ENCODE data around the gene GABRP. TPM values are rescaled to one million over a fixed set of nuclear protein-coding genes. Genes with fewer than 3 reads are reported as not detected.

GABRP gene
- total RNA-seq, 2 experiments from 2014 or later = not detected

DNA sequence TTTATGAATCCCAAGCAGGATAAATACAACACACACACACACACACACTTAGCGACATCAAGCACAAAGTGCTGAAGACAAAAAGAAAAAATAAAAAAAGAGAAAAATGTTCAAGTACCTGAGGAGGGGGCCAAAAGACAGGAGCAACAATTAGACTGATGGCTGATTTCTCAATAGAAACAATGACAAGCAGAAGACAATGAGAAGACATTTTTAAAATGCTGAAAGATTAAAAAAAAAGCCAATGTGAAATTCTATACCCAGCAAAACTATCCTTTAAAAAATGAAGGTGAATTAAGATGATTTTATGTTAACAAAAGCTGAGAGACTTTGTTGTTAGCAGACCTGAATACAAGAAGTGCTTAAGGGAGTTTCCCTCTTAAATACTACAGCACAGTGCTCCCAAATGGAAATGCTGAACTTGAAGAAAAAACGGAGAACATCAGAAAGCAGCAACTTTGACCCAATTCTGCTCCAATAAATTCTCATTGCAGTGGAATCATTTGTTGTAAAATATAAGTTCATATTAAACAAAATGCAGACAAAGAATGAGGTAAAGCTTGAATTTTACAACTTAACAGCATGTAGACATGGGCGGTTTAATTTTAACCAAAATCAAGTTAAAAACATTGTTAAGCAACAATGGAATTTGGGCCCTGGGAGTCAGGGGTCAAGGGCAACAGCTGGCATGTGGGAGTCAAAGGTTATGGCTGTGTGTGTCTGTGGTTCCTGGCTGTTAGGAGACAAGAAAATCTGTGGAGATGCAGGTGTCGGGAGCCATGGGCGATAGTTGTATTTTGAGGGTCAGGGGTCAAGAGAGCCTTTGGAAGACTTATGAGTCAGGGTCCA, 77.5 kb downstream of the GABRP start:
- H3K27me3 Mint-ChIP-seq = peaks cover 31% of the 10 kb centered on the region
- H3K27ac Mint-ChIP-seq = no peak overlapping the region
- no peak overlapping the region for H3K4me3 Mint-ChIP-seq
- H3K36me3 Mint-ChIP-seq = peaks cover 15% of the 10 kb centered on the region
- DNase-seq = no peak
- POLR2A ChIA-PET = no interaction called here
- peaks cover 5% of the 10 kb centered on the region for H3K4me1 Mint-ChIP-seq (ENCODE audit: low read depth)
- H3K9me3 Mint-ChIP-seq = peaks cover 25% of the 10 kb centered on the region
- intact Hi-C loops (cut with micrococcal nuclease) = no loop called here
- CTCF ChIA-PET = no interaction called here

DNA sequence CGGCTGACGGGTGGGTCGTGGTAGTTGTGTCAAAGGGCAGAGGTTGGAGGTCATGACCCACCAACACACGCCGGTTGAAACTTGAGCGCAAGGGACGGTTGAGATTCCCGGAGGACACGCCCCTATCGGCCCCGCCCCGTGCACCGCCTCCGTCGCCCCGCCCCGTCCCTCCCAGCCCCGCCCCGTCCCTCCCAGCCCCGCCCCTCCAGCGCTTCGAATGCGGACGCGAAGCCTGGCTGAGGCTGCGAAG, 78.1 kb downstream of the GABRP start:
- CTCF ChIA-PET = no interaction called here
- no peak overlapping the region for H3K4me3 Mint-ChIP-seq
- H3K27me3 Mint-ChIP-seq = peaks cover 31% of the 10 kb centered on the region
- no peak for DNase-seq
- H3K4me1 Mint-ChIP-seq (ENCODE audit: low read depth) = peaks cover 5% of the 10 kb centered on the region
- no peak overlapping the region for H3K27ac Mint-ChIP-seq
- peaks cover 25% of the 10 kb centered on the region for H3K9me3 Mint-ChIP-seq
- POLR2A ChIA-PET = no interaction called here
- peaks cover 15% of the 10 kb centered on the region for H3K36me3 Mint-ChIP-seq
- intact Hi-C loops (cut with micrococcal nuclease) = no loop called here

- POLR2A ChIA-PET = no interaction called here
- intact Hi-C loops (cut with micrococcal nuclease) = no loop called here
- peaks cover 25% of the 10 kb centered on the region for H3K9me3 Mint-ChIP-seq
- peaks cover 15% of the 10 kb centered on the region for H3K36me3 Mint-ChIP-seq
- no peak within 1 kb of the TSS for H3K27ac Mint-ChIP-seq
- H3K4me1 Mint-ChIP-seq (ENCODE audit: low read depth) = peaks cover 5% of the 10 kb centered on the region
- no peak within 1 kb of the TSS for H3K4me3 Mint-ChIP-seq
- peaks cover 31% of the 10 kb centered on the region for H3K27me3 Mint-ChIP-seq
- DNase-seq = no peak
- CTCF ChIA-PET = no interaction called here
These were observed 78.6 kb downstream of the GABRP start, which contains the start of gene RANBP17 for GRCh38 chr5:170861917-170862766. Gene RANBP17 (plus strand): TSS chr5:170862018.

DNA sequence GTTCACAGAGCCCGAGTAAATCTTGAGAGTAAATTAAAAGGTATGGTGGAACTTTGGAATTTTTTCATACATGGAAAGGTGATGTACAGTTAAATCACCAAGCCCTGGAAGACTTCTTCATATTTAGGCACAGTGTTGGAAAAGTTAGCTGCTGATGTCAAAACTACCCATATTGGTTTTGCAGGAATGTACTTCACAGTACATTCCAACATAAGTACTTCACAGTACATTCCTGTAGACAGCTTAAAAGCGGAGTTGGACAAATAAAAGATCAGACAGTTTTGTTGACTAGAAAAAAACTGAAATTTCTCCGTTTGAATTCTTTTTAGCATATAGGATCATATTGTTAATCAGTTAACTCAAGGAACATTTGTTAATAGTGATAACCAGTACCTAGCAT, 80.1 kb downstream of the GABRP start:
- intact Hi-C loops (cut with micrococcal nuclease) = no loop called here
- H3K27me3 Mint-ChIP-seq = peaks cover 31% of the 10 kb centered on the region

More for the DNA sequence above, 80.1 kb downstream of the GABRP start:
- H3K36me3 Mint-ChIP-seq = peaks cover 15% of the 10 kb centered on the region
- H3K4me1 Mint-ChIP-seq (ENCODE audit: low read depth) = peaks cover 5% of the 10 kb centered on the region
- CTCF ChIA-PET = no interaction called here
- DNase-seq = no peak
- POLR2A ChIA-PET = no interaction called here
- peaks cover 25% of the 10 kb centered on the region for H3K9me3 Mint-ChIP-seq
- no peak overlapping the region for H3K4me3 Mint-ChIP-seq
- H3K27ac Mint-ChIP-seq = no peak overlapping the region

Other genes with a start within 250 kb of the GABRP start
- gene RANBP17, start 78.3 kb downstream of the GABRP start, total RNA-seq = not detected